ENCODE data around the gene RB1. TPM values are rescaled to one million over a fixed set of nuclear protein-coding genes. Genes with fewer than 3 reads are reported as not detected.

The RB1 gene
- polyA plus RNA-seq, 3 donors = 18.4 to 38.8 (median 29.9) TPM

DNA sequence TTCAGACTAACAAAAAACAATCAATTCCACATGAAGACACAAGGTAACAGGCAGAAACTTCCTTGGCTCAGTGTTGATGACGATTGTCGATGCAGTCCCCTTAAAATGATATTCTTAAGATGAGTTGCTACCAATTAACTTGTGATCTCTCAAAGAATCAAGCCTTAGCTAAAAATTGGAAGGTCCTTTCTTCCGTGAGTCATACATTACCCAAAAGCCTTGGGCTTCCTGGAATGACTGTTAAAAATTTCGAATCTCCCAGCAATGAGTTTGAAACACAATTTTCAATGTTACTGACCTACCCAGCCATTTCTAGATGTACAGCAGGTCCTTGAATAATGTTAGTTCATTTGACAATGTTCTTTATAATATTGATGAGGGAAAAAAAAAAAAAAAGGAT lies 28.0 kb upstream of the RB1 start:
- Mint-ChIP-seq H3K4me3 (no peak overlapping the region), H3K27ac (no peak overlapping the region), H3K27me3 (ENCODE audit: low read depth in 3 of 3) (no peaks in the 10 kb centered on the region), H3K36me3 (peaks cover 0 to 2% of the 10 kb centered on the region in 2 donors), H3K4me1 (no peaks in the 10 kb centered on the region), H3K9me3 (peaks cover 0 to 2% (median 0%) of the 10 kb centered on the region in 7 donors)
- no peaks in the 10 kb centered on the region for H4K20me1 ChIP-seq (ENCODE audit: insufficient read depth, low read length)
- no peak overlapping the region for H3K4me3 ChIP-seq (replicated peaks in 1 of 3; ENCODE audit: low read depth in 2 of 3, low read length in 3 of 3)
- WGBS (ENCODE audit: insufficient coverage) = no CpG with 5 or more reads among the region's 4 CpGs
- no peaks in the 10 kb centered on the region for H3K27me3 ChIP-seq (ENCODE audit: control insufficient read depth in 2 of 2, insufficient read depth in 2 of 2, low read length in 2 of 2)
- H3K9me3 ChIP-seq (replicated peaks in 1 of 2; ENCODE audit: control insufficient read depth in 1 of 2, insufficient read depth in 1 of 2, low read length in 2 of 2) = no peaks in the 10 kb centered on the region
- intact Hi-C loops (cut with micrococcal nuclease) = no loop called here
- DNase-seq = no peak
- H3K9ac ChIP-seq (ENCODE audit: insufficient read depth, low read length, poor library complexity, severe bottlenecking) = no peak overlapping the region
- no peak overlapping the region for H3K4me2 ChIP-seq (replicated peaks; ENCODE audit: extremely low read depth, low read length, poor library complexity, severe bottlenecking)
- H2AFZ ChIP-seq (ENCODE audit: insufficient read depth, low read depth, low read length, poor library complexity, severe bottlenecking) = no peak overlapping the region
- H3K27ac ChIP-seq (ENCODE audit: low read depth in 1 of 2, low read length in 2 of 2) = no peak overlapping the region
- no peaks in the 10 kb centered on the region for H3K4me1 ChIP-seq (ENCODE audit: control insufficient read depth in 1 of 2, insufficient read depth in 2 of 2, low read length in 2 of 2)
- no peaks in the 10 kb centered on the region for H3K79me2 ChIP-seq (ENCODE audit: insufficient read depth, low read length)
- H3K36me3 ChIP-seq (replicated peaks in 1 of 2; ENCODE audit: control insufficient read depth in 1 of 2, insufficient read depth in 2 of 2, low read length in 2 of 2) = peaks cover 0 to 2% of the 10 kb centered on the region in 2 donors
- TF ChIP-seq, protein P1, sequence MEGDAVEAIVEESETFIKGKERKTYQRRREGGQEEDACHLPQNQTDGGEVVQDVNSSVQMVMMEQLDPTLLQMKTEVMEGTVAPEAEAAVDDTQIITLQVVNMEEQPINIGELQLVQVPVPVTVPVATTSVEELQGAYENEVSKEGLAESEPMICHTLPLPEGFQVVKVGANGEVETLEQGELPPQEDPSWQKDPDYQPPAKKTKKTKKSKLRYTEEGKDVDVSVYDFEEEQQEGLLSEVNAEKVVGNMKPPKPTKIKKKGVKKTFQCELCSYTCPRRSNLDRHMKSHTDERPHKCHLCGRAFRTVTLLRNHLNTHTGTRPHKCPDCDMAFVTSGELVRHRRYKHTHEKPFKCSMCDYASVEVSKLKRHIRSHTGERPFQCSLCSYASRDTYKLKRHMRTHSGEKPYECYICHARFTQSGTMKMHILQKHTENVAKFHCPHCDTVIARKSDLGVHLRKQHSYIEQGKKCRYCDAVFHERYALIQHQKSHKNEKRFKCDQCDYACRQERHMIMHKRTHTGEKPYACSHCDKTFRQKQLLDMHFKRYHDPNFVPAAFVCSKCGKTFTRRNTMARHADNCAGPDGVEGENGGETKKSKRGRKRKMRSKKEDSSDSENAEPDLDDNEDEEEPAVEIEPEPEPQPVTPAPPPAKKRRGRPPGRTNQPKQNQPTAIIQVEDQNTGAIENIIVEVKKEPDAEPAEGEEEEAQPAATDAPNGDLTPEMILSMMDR (IDR thresholded peaks at IDR 0.05) = no peak

DNA sequence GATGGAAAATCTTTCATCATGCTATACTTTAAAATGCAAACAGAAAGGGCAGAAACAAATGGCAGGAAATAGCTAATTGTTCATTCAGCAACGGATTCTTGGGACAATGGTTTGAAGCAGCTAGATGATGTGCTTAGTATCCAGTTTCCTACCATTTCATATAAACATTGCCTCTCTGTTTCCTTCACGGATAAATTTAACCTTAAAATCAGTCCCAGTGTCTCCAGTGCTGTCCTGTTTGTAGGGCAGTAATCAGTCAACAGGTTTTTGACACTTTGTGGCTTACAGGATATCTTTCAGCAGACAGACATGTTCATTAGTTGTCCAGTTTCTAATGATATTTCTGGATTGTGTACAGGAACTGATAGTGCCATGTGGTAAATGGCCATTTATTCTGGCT lies 24.7 kb upstream of the RB1 start:
- no CpG with 5 or more reads among the region's 2 CpGs for WGBS (ENCODE audit: insufficient coverage)
- H3K36me3 Mint-ChIP-seq = no peaks in the 10 kb centered on the region
- peaks cover 0 to 2% (median 0%) of the 10 kb centered on the region in 7 donors for H3K9me3 Mint-ChIP-seq
- no peak overlapping the region for H3K27ac Mint-ChIP-seq
- no peaks in the 10 kb centered on the region for H3K4me1 ChIP-seq (ENCODE audit: control insufficient read depth in 1 of 2, insufficient read depth in 2 of 2, low read length in 2 of 2)
- no peaks in the 10 kb centered on the region for H3K4me1 Mint-ChIP-seq
- H3K36me3 ChIP-seq (replicated peaks in 1 of 2; ENCODE audit: control insufficient read depth in 1 of 2, insufficient read depth in 2 of 2, low read length in 2 of 2) = no peaks in the 10 kb centered on the region
- no peak overlapping the region for H3K4me2 ChIP-seq (replicated peaks; ENCODE audit: extremely low read depth, low read length, poor library complexity, severe bottlenecking)
- H3K9me3 ChIP-seq (replicated peaks in 1 of 2; ENCODE audit: control insufficient read depth in 1 of 2, insufficient read depth in 1 of 2, low read length in 2 of 2) = no peaks in the 10 kb centered on the region
- DNase-seq = no peak
- H2AFZ ChIP-seq (ENCODE audit: insufficient read depth, low read depth, low read length, poor library complexity, severe bottlenecking) = no peak overlapping the region
- TF ChIP-seq, protein P1 (IDR thresholded peaks at IDR 0.05) = no peak
- no peak overlapping the region for H3K9ac ChIP-seq (ENCODE audit: insufficient read depth, low read length, poor library complexity, severe bottlenecking)
- intact Hi-C loops (cut with micrococcal nuclease) = no loop called here
- no peak overlapping the region for H3K4me3 Mint-ChIP-seq
- no peak overlapping the region for H3K4me3 ChIP-seq (replicated peaks in 1 of 3; ENCODE audit: low read depth in 2 of 3, low read length in 3 of 3)
- H3K79me2 ChIP-seq (ENCODE audit: insufficient read depth, low read length) = no peaks in the 10 kb centered on the region
- H3K27ac ChIP-seq (ENCODE audit: low read depth in 1 of 2, low read length in 2 of 2) = no peak overlapping the region
- no peaks in the 10 kb centered on the region for H3K27me3 ChIP-seq (ENCODE audit: control insufficient read depth in 2 of 2, insufficient read depth in 2 of 2, low read length in 2 of 2)
- no peaks in the 10 kb centered on the region for H4K20me1 ChIP-seq (ENCODE audit: insufficient read depth, low read length)
- H3K27me3 Mint-ChIP-seq (ENCODE audit: low read depth in 3 of 3) = peaks cover 0 to 1% (median 0%) of the 10 kb centered on the region in 3 donors
